Kidney epithelial cell (primary cell): Measurements from ENCODE around the gene FGGY. TPM values are rescaled to one million over a fixed set of nuclear protein-coding genes. Genes with fewer than 3 reads are reported as not detected.

ENCODE experiments used
- DNase-seq: peaks from one replicate; pipeline ENCODE4 v3.0.0-alpha.2; 2010; ENCODE audit warnings: low read depth
- H3K27me3 ChIP-seq: 2 replicates; pipeline ENCODE4 v1.6.0; 2011; ENCODE audit warnings: low read length; ENCODE audit not compliant: control insufficient read depth, insufficient read depth
- H3K36me3 ChIP-seq: 2 replicates; pipeline ENCODE4 v1.5.1; 2011; ENCODE audit warnings: low read length; ENCODE audit not compliant: control insufficient read depth, insufficient read depth
- H3K4me3 ChIP-seq: 2 replicates; pipeline ENCODE4 v1.5.1; 2011; ENCODE audit warnings: low read depth, mild to moderate bottlenecking, control low read depth, low read length
- total RNA-seq: library from RNA; depleted of rRNA; stranded (reverse); fragments of >200 nt; gene quantifications from 2 replicates; pipeline ENCODE4 v1.2.3, GENCODE V29; 2015
- TF ChIP-seq, protein P1 (sequence below): IDR thresholded peaks from 2 replicates; pipeline ENCODE4 v1.5.1; 2011; ENCODE audit warnings: mild to moderate bottlenecking, moderate library complexity, low read length, control low read depth, inconsistent platforms; ENCODE audit not compliant: insufficient read depth, poor library complexity, severe bottlenecking

The FGGY gene
- total RNA-seq, 1 donor from 2014 or later = 8.6 TPM

DNA sequence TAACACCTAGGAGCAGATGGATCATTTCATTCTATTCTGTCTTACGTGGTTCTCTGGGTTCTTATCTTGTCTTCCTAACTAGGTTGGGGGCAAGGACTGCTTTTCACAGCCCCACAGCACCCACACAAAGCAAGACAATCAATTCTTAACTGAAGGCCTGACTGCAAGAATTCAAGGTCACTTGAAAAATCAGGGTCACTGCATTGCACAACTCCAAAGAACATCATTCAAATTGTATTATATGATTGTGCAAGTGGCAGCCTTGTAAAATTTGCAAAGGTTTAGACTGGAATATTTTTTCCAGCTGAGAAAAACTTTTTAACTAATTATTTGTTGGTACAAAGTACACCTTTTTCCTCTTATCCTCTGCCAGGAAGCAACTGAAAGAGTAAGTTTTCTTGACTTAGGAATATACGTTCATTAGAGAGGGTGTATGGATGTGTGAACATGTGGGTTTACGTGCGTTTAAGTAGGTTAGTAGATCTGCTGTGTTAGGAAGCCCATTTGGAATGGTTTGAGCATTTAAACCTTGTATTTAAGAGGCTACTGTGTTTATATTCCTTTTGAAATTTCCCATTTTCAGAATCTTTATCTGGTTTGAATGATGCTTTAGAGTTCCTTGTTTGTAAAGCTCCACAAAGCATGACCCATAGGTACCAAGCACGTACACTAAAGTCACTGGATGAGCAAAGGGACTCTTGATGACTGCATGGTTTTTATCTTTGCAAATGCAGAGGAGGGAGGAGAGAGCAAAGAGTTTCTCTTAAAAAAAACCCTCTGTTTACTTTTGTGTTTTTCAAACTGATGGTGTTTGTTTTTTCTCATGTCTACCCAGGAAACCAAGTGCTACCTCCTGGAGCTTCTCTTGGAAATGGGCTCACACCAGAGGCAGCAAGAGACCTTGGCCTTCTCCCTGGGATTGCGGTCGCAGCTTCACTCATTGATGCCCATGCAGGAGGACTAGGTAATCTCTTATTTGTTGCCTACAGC lies 214.9 kb downstream of the FGGY start:
- TF ChIP-seq, protein P1, sequence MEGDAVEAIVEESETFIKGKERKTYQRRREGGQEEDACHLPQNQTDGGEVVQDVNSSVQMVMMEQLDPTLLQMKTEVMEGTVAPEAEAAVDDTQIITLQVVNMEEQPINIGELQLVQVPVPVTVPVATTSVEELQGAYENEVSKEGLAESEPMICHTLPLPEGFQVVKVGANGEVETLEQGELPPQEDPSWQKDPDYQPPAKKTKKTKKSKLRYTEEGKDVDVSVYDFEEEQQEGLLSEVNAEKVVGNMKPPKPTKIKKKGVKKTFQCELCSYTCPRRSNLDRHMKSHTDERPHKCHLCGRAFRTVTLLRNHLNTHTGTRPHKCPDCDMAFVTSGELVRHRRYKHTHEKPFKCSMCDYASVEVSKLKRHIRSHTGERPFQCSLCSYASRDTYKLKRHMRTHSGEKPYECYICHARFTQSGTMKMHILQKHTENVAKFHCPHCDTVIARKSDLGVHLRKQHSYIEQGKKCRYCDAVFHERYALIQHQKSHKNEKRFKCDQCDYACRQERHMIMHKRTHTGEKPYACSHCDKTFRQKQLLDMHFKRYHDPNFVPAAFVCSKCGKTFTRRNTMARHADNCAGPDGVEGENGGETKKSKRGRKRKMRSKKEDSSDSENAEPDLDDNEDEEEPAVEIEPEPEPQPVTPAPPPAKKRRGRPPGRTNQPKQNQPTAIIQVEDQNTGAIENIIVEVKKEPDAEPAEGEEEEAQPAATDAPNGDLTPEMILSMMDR = no peak
- no peak for DNase-seq

GRCh38 chr1:59512702-59513101 lies 215.8 kb downstream of the FGGY start:
- no peak for DNase-seq

More for the DNA sequence above, 214.9 kb downstream of the FGGY start:
- Histone ChIP-seq H3K4me3 (no peak overlapping the region), H3K36me3 (no peaks in the 10 kb centered on the region), H3K27me3 (no peaks in the 10 kb centered on the region)

DNA sequence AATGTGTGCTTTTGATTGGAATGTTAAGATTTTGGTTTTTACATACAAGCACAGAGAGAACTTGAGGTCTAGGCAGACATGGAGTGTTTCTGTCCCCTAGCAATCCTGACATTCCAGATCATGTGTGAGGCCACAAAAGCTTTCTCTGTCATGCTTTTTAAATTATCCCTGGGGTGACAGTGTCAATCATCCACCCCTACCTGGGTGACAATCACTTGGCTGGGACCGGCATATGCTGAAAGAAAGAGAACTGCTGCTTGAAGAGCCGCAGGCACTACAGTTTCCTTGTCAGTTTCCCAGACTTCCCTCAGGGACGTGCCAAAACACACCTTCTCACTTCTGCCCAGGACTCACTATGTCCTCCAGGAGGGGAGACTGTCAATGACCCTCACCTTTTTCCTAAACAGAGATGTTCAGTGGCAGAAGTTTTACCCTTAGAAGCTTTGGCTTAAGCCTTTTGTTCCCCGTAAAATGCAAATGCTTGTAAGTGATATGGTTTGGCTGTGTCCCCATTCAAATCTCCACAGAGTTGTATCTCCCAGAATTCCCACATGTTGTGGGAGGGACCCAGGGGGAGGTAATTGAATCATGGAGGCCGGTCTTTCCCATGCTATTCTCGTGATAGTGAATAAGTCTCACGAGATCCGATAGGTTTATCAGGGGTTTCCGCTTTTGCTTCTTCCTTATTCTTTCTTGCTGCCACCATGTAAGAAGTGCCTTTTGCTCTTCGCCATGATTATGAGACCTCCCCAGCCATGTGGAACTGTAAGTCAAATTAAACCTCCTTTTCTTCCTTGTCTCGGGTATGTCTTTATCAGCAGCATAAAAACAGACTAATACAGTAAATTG lies 217.4 kb downstream of the FGGY start:
- no peaks in the 10 kb centered on the region for H3K36me3 ChIP-seq
- H3K27me3 ChIP-seq = no peaks in the 10 kb centered on the region
- no peak overlapping the region for H3K4me3 ChIP-seq
- TF ChIP-seq, protein P1 = no peak
- DNase-seq = no peak

More at GRCh38 chr1:59512702-59513101, 215.8 kb downstream of the FGGY start:
- H3K36me3 ChIP-seq = no peaks in the 10 kb centered on the region
- no peaks in the 10 kb centered on the region for H3K27me3 ChIP-seq
- TF ChIP-seq, protein P1 = no peak
- no peak overlapping the region for H3K4me3 ChIP-seq

DNA sequence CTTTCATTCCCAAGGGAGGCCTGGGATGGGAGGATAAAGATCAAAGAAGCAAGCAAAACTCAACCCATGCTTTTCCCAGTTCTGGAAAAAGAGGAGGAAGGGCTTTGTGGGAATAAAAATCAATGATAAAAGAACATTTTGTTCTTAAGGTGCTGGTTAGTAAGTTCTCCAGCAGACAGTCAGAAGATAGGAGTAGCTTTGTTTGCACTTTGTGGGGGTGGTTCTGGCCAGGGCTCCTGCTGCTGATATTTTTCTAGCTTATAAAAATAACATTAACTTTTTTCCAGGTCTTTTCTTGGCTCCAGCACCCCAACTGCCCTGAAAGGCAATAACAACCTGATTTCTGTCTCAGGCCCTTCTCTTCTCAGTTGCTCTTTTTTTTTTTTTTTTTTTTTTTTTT lies 220.0 kb downstream of the FGGY start:
- TF ChIP-seq, protein P1 = no peak
- Histone ChIP-seq H3K27me3 (no peaks in the 10 kb centered on the region), H3K4me3 (no peak overlapping the region), H3K36me3 (no peaks in the 10 kb centered on the region)
- no peak for DNase-seq

DNA sequence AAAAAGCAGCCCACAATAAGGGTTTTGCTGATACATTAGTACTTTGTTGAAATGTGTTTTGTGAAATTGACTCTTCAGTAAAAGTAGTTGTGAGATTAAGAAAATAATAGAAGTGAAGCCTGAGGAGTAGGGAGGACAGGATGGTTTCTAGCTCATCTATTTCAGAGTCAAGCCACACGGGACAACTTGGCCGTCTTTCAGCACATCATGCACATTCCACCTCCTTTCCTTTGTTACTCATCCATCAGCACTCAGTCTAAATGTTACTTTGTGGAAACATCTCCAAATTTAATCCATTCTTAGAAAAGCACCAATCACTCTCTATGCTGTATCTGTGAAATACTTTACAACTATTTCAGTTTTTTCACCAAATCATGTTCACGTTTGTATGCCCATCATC lies 223.3 kb downstream of the FGGY start:
- no peak overlapping the region for H3K4me3 ChIP-seq
- no peaks in the 10 kb centered on the region for H3K27me3 ChIP-seq
- TF ChIP-seq, protein P1 = no peak
- H3K36me3 ChIP-seq = no peaks in the 10 kb centered on the region
- no peak for DNase-seq
